ENCODE data around the gene SMIM32.
A peak's percentile ranks its signal among the peaks of the same experiment; 100 is the strongest.

The SMIM32 gene

DNA sequence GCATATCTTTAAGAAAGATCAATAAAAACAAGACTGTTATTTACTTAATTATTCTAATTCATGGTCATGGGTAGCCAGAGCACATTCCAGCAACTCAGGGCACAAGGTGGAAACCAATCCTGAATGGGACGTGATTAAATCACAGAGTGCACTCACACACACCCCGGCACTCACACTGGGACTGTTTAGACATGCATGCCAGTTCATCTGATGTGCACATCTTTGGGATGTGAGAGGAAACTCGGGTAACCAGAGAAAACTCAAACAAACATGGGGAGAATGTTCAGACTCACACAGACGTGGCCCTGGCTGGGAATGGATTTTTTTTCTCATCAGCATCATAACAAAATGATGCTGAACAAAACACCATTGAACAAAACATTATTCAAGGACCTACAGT, 31.0 kb downstream of the SMIM32 start:
- H3K27ac ChIP-seq (ENCODE audit: low read depth, low read length): peak overlapping the region; percentile 99
- peaks cover 82% of the 10 kb centered on the region for H3K36me3 ChIP-seq (ENCODE audit: control insufficient read depth, low read length)
- no peaks in the 10 kb centered on the region for H3K9me3 ChIP-seq (ENCODE audit: control insufficient read depth, insufficient read depth, low read length)
- no peaks in the 10 kb centered on the region for H3K27me3 ChIP-seq (ENCODE audit: control insufficient read depth, low read length)
- peak overlapping the region; percentile 68 for H3K4me3 ChIP-seq (ENCODE audit: low read length)
- H3K4me2 ChIP-seq (ENCODE audit: low read length): peak overlapping the region; percentile 88
- H3K79me2 ChIP-seq (ENCODE audit: control insufficient read depth, low read length): peaks cover 82% of the 10 kb centered on the region
- no peaks in the 10 kb centered on the region for H3K9me2 ChIP-seq (replicated peaks; ENCODE audit: control insufficient read depth, low read length)
- no peaks in the 10 kb centered on the region for H4K20me1 ChIP-seq (ENCODE audit: control insufficient read depth, insufficient read depth, low read depth, low read length)
- H3F3A ChIP-seq (ENCODE audit: control insufficient read depth, insufficient read depth): peaks cover 67% of the 10 kb centered on the region
- peaks cover 99% of the 10 kb centered on the region for H3K4me1 ChIP-seq (ENCODE audit: control insufficient read depth, low read length)
- TF ChIP-seq EZH2phosphoT487 (IDR thresholded peaks at IDR 0.05; ENCODE audit: borderline replicate concordance, low read length): no peak
- TF ChIP-seq, protein P1, sequence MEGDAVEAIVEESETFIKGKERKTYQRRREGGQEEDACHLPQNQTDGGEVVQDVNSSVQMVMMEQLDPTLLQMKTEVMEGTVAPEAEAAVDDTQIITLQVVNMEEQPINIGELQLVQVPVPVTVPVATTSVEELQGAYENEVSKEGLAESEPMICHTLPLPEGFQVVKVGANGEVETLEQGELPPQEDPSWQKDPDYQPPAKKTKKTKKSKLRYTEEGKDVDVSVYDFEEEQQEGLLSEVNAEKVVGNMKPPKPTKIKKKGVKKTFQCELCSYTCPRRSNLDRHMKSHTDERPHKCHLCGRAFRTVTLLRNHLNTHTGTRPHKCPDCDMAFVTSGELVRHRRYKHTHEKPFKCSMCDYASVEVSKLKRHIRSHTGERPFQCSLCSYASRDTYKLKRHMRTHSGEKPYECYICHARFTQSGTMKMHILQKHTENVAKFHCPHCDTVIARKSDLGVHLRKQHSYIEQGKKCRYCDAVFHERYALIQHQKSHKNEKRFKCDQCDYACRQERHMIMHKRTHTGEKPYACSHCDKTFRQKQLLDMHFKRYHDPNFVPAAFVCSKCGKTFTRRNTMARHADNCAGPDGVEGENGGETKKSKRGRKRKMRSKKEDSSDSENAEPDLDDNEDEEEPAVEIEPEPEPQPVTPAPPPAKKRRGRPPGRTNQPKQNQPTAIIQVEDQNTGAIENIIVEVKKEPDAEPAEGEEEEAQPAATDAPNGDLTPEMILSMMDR (IDR thresholded peaks at IDR 0.05; ENCODE audit: low read depth, low read length, poor library complexity, severe bottlenecking): no peak

DNA sequence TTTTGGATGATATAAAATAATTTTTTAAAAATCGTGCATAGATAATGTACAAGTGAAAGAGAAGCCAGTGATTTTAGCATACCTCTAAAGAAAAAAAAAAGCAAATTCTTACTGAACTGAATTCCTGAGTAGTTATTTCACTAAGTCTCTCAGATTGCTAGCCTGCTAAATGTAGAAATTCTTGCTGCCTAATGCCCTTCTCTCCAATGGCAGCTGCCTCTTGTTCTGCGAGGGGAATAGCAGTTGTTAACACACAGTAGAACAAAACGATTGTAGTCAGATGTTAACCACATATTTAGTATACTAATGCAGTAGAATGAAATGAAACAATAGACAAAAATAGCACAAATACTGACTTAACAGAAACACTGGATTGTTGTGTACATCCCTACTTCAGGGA, 33.5 kb downstream of the SMIM32 start:
- peaks cover 48% of the 10 kb centered on the region for H3F3A ChIP-seq (ENCODE audit: control insufficient read depth, insufficient read depth)
- TF ChIP-seq, protein P1 (IDR thresholded peaks at IDR 0.05; ENCODE audit: low read depth, low read length, poor library complexity, severe bottlenecking): no peak
- TF ChIP-seq EZH2phosphoT487 (IDR thresholded peaks at IDR 0.05; ENCODE audit: borderline replicate concordance, low read length): no peak
- no peaks in the 10 kb centered on the region for H4K20me1 ChIP-seq (ENCODE audit: control insufficient read depth, insufficient read depth, low read depth, low read length)
- peaks cover 86% of the 10 kb centered on the region for H3K36me3 ChIP-seq (ENCODE audit: control insufficient read depth, low read length)
- H3K9me2 ChIP-seq (replicated peaks; ENCODE audit: control insufficient read depth, low read length): no peaks in the 10 kb centered on the region
- peak overlapping the region; percentile 88 for H3K4me2 ChIP-seq (ENCODE audit: low read length)
- H3K27ac ChIP-seq (ENCODE audit: low read depth, low read length): peak overlapping the region; percentile 99
- H3K4me3 ChIP-seq (ENCODE audit: low read length): peak overlapping the region; percentile 68
- H3K79me2 ChIP-seq (ENCODE audit: control insufficient read depth, low read length): peaks cover 88% of the 10 kb centered on the region
- no peaks in the 10 kb centered on the region for H3K9me3 ChIP-seq (ENCODE audit: control insufficient read depth, insufficient read depth, low read length)
- no peaks in the 10 kb centered on the region for H3K27me3 ChIP-seq (ENCODE audit: control insufficient read depth, low read length)
- H3K4me1 ChIP-seq (ENCODE audit: control insufficient read depth, low read length): peaks cover 92% of the 10 kb centered on the region

DNA sequence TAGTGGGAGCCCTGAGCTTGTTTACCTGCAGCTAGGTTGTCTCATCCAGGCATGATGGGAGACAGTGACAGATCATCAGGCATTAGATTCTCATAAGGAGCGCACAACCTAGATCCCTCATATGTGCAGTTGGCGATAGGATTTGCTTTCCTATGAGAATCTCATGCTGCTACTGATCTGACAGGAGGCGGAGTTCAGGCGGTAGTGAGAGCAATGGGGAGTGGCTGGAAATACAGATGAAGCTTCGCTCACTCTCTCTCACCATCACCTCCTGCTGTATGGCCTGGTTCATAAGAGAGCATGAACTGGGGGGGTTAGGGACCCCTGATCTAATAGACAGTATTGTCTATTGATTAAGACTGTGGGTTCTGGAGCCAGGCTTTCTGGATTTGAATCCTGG, 35.4 kb downstream of the SMIM32 start:
- H3K36me3 ChIP-seq (ENCODE audit: control insufficient read depth, low read length): peaks cover 87% of the 10 kb centered on the region
- H4K20me1 ChIP-seq (ENCODE audit: control insufficient read depth, insufficient read depth, low read depth, low read length): no peaks in the 10 kb centered on the region

More for the DNA sequence above, 35.4 kb downstream of the SMIM32 start:
- TF ChIP-seq EZH2phosphoT487 (IDR thresholded peaks at IDR 0.05; ENCODE audit: borderline replicate concordance, low read length): no peak
- TF ChIP-seq, protein P1 (IDR thresholded peaks at IDR 0.05; ENCODE audit: low read depth, low read length, poor library complexity, severe bottlenecking): no peak
- Histone ChIP-seq H3K27me3 (ENCODE audit: control insufficient read depth, low read length) (no peaks in the 10 kb centered on the region), H3K4me1 (ENCODE audit: control insufficient read depth, low read length) (peaks cover 77% of the 10 kb centered on the region), H3F3A (ENCODE audit: control insufficient read depth, insufficient read depth) (peaks cover 29% of the 10 kb centered on the region), H3K79me2 (ENCODE audit: control insufficient read depth, low read length) (peaks cover 100% of the 10 kb centered on the region), H3K4me3 (ENCODE audit: low read length) (no peak overlapping the region), H3K9me2 (replicated peaks; ENCODE audit: control insufficient read depth, low read length) (no peaks in the 10 kb centered on the region), H3K4me2 (ENCODE audit: low read length) (peak overlapping the region; percentile 88), H3K27ac (ENCODE audit: low read depth, low read length) (peak overlapping the region; percentile 99), H3K9me3 (ENCODE audit: control insufficient read depth, insufficient read depth, low read length) (no peaks in the 10 kb centered on the region)

All from DOHH2 (cell line).